Activated CD4-positive, alpha-beta T cell treated with anti-CD3 and anti-CD28 coated beads for 36 hours (primary cell): ENCODE measurements around the gene ABCF1. TPM values are rescaled to one million over a fixed set of nuclear protein-coding genes. Genes with fewer than 3 reads are reported as not detected.
"Not testable (repeated sequence)": the region's sequence is repeated elsewhere in the genome, so short reads cannot be mapped to it uniquely, and the experiment has no call there.

Experiments used
- ATAC-seq: fragments of 200-7000 bp; cut with Tn5 transposase; one replicate; pipeline ENCODE4 v1.10.0; 2021; ENCODE audit warnings: mild to moderate bottlenecking, moderate library complexity
- CTCF ChIA-PET: fragments of 350-600 bp; sonication (Branson Sonifier 250); formaldehyde crosslinking; loops from one replicate; lab custom pipeline; 2021; ENCODE audit warnings: antibody characterized with exemption; lab: Charles Lee
- POLR2A ChIA-PET: fragments of 350-600 bp; sonication (Branson Sonifier 250); formaldehyde crosslinking; loops from one replicate; lab custom pipeline; 2021; ENCODE audit warnings: antibody characterized with exemption, inconsistent platforms; lab: Charles Lee
- DNase-seq: peaks from one replicate; pipeline ENCODE4 v3.0.0-alpha.2; 2020
- H3K27ac Mint-ChIP-seq: one replicate; pipeline ENCODE4 v1.8.0; 2021; ENCODE audit warnings: mixed read lengths
- H3K27me3 Mint-ChIP-seq: one replicate; pipeline ENCODE4 v1.8.0; 2021; ENCODE audit warnings: mixed read lengths
- H3K36me3 Mint-ChIP-seq: one replicate; pipeline ENCODE4 v1.8.0; 2021; ENCODE audit warnings: low read depth, mixed read lengths
- H3K4me1 Mint-ChIP-seq: one replicate; pipeline ENCODE4 v1.8.0; 2021; ENCODE audit warnings: mixed read lengths
- H3K4me3 Mint-ChIP-seq: one replicate; pipeline ENCODE4 v1.8.0; 2021; ENCODE audit warnings: mild to moderate bottlenecking, moderate library complexity, mixed read lengths
- H3K9me3 Mint-ChIP-seq: one replicate; pipeline ENCODE4 v1.8.0; 2021; ENCODE audit warnings: low read depth, mixed read lengths
- intact Hi-C, 2 experiments: fragments of 100-400 bp; cut with DNase I in 1 of 2; cut with micrococcal nuclease in 1 of 2; formaldehyde crosslinking; loops; one replicate each; pipeline versions ENCODE4 v1.14.2 to v1.15.1; 2022 to 2024; cut with DNase I, micrococcal nuclease
- total RNA-seq, 2 experiments: library from RNA; stranded (reverse); gene quantifications; one replicate each; pipeline ENCODE4 v1.2.3, GENCODE V29; 2021

Gene ABCF1
- total RNA-seq, 2 experiments from 2014 or later: 100.0 to 105 TPM

- peaks cover 36% of the 10 kb centered on the region for H3K36me3 Mint-ChIP-seq
- H3K9me3 Mint-ChIP-seq: no peaks in the 10 kb centered on the region
- DNase-seq (no peak), ATAC-seq (no peak)
- peak overlapping the region; percentile 94 for H3K4me3 Mint-ChIP-seq
- POLR2A ChIA-PET: no interaction called here
- intact Hi-C loops: no loop called here
- CTCF ChIA-PET: no interaction called here
- peaks cover 70% of the 10 kb centered on the region for H3K4me1 Mint-ChIP-seq
- H3K27ac Mint-ChIP-seq: peak overlapping the region; percentile 100
- no peaks in the 10 kb centered on the region for H3K27me3 Mint-ChIP-seq
These were observed 906 bp downstream of the ABCF1 start for GRCh38 chr6:30572148-30572547.

GRCh38 chr6:30573113-30573512 is 1.9 kb downstream of the ABCF1 start:
- intact Hi-C loops: no loop called here
- peak overlapping the region; percentile 94 for H3K4me3 Mint-ChIP-seq
- ATAC-seq: no peak
- H3K27me3 Mint-ChIP-seq: no peaks in the 10 kb centered on the region
- peaks cover 46% of the 10 kb centered on the region for H3K36me3 Mint-ChIP-seq
- ChIA-PET CTCF (interaction anchor here (1.0 to 1.2 kb wide), 2 partner anchors 91 to 158 kb away, joined by 4 read pairs; no protein-coding TSS in a partner anchor), POLR2A (interaction anchor here (0.8 to 1.1 kb wide), 2 partner anchors 10 to 16 kb away, joined by 3 read pairs; partner anchors contain the start of genes GNL1 and PRR3)
- peaks cover 72% of the 10 kb centered on the region for H3K4me1 Mint-ChIP-seq
- H3K27ac Mint-ChIP-seq: peak overlapping the region; percentile 52
- DNase-seq: no peak
- no peaks in the 10 kb centered on the region for H3K9me3 Mint-ChIP-seq

GRCh38 chr6:30578051-30578450 is 6.8 kb downstream of the ABCF1 start:
- Mint-ChIP-seq H3K4me3 (no peak overlapping the region), H3K9me3 (no peaks in the 10 kb centered on the region), H3K27ac (peak overlapping the region; percentile 74), H3K27me3 (no peaks in the 10 kb centered on the region), H3K36me3 (peaks cover 74% of the 10 kb centered on the region), H3K4me1 (peaks cover 36% of the 10 kb centered on the region)
- intact Hi-C loops: no loop called here
- no peak for ATAC-seq
- CTCF ChIA-PET: interaction anchor here (0.6 to 2.5 kb wide), 4 partner anchors 20 to 96 kb away, joined by 3 to 14 read pairs (median 6); no protein-coding TSS in a partner anchor
- no peak for DNase-seq
- POLR2A ChIA-PET: interaction anchor here (0.6 kb wide), 1 partner anchor 19 kb away, joined by 4 read pairs; no protein-coding TSS in a partner anchor

GRCh38 chr6:30583921-30584320 is 12.7 kb downstream of the ABCF1 start:
- peak overlapping the region; percentile 25 for H3K27ac Mint-ChIP-seq
- no peak overlapping the region for H3K4me3 Mint-ChIP-seq
- intact Hi-C loops: no loop called here
- POLR2A ChIA-PET: interaction anchor here (1.3 kb wide), 1 partner anchor 10 kb away, joined by 3 read pairs; no protein-coding TSS in a partner anchor
- peaks cover 77% of the 10 kb centered on the region for H3K36me3 Mint-ChIP-seq
- H3K4me1 Mint-ChIP-seq: no peaks in the 10 kb centered on the region
- no peak for ATAC-seq
- no peaks in the 10 kb centered on the region for H3K9me3 Mint-ChIP-seq
- no peak for DNase-seq
- CTCF ChIA-PET: interaction anchor here (0.6 to 0.9 kb wide), 2 partner anchors 14 to 45 kb away, joined by 3 read pairs; no protein-coding TSS in a partner anchor
- no peaks in the 10 kb centered on the region for H3K27me3 Mint-ChIP-seq

GRCh38 chr6:30589754-30590358 is 18.6 kb downstream of the ABCF1 start:
- ATAC-seq (no peak), DNase-seq (no peak)
- Mint-ChIP-seq H3K27me3 (no peaks in the 10 kb centered on the region), H3K36me3 (peaks cover 63% of the 10 kb centered on the region), H3K27ac (no peak overlapping the region), H3K9me3 (no peaks in the 10 kb centered on the region), H3K4me3 (no peak overlapping the region), H3K4me1 (no peaks in the 10 kb centered on the region)
- ChIA-PET POLR2A (interaction anchor here (0.7 kb wide), 1 partner anchor 23 kb away, joined by 3 read pairs; no protein-coding TSS in a partner anchor), CTCF (interaction anchor here (0.6 to 2.5 kb wide), 6 partner anchors 11 to 182 kb away, joined by 3 to 6 read pairs (median 4); no protein-coding TSS in a partner anchor)
- intact Hi-C loops: no loop called here

GRCh38 chr6:30590509-30590908 is 19.3 kb downstream of the ABCF1 start:
- DNase-seq (no peak), ATAC-seq (no peak)
- peaks cover 60% of the 10 kb centered on the region for H3K36me3 Mint-ChIP-seq
- intact Hi-C loops: no loop called here
- no peaks in the 10 kb centered on the region for H3K4me1 Mint-ChIP-seq
- CTCF ChIA-PET: interaction anchor here (0.8 to 2.5 kb wide), 7 partner anchors 10 to 528 kb away, joined by 3 to 6 read pairs (median 4); no protein-coding TSS in a partner anchor
- POLR2A ChIA-PET: interaction anchor here (0.6 to 0.7 kb wide), 2 partner anchors 22 to 332 kb away, joined by 3 read pairs; no protein-coding TSS in a partner anchor
- H3K27me3 Mint-ChIP-seq: no peaks in the 10 kb centered on the region
- H3K4me3 Mint-ChIP-seq: no peak overlapping the region
- no peaks in the 10 kb centered on the region for H3K9me3 Mint-ChIP-seq
- peak overlapping the region; percentile 59 for H3K27ac Mint-ChIP-seq

- H3K4me1 Mint-ChIP-seq: no peaks in the 10 kb centered on the region
- intact Hi-C loops: no loop called here
- ChIA-PET CTCF (interaction anchor here (0.6 to 2.5 kb wide), 8 partner anchors 10 to 527 kb away, joined by 3 to 6 read pairs (median 4); no protein-coding TSS in a partner anchor), POLR2A (interaction anchor here (0.6 kb wide), 1 partner anchor 332 kb away, joined by 3 read pairs; no protein-coding TSS in a partner anchor)
- H3K27me3 Mint-ChIP-seq: no peaks in the 10 kb centered on the region
- peak overlapping the region; percentile 59 for H3K27ac Mint-ChIP-seq
- H3K9me3 Mint-ChIP-seq: no peaks in the 10 kb centered on the region
- ATAC-seq: no peak
- H3K36me3 Mint-ChIP-seq: peaks cover 60% of the 10 kb centered on the region
- H3K4me3 Mint-ChIP-seq: no peak overlapping the region
- DNase-seq: no peak
These were observed 19.8 kb downstream of the ABCF1 start for GRCh38 chr6:30591008-30591407.

GRCh38 chr6:30592287-30592686 is 21.0 kb downstream of the ABCF1 start:
- Mint-ChIP-seq H3K27ac (peak overlapping the region; percentile 4), H3K36me3 (peaks cover 53% of the 10 kb centered on the region), H3K9me3 (no peaks in the 10 kb centered on the region), H3K27me3 (no peaks in the 10 kb centered on the region), H3K4me3 (no peak overlapping the region), H3K4me1 (peaks cover 3% of the 10 kb centered on the region)
- intact Hi-C loops: no loop called here
- ChIA-PET POLR2A (no interaction called here), CTCF (interaction anchor here (0.8 to 1.6 kb wide), 4 partner anchors 23 to 109 kb away, joined by 3 to 8 read pairs (median 5); no protein-coding TSS in a partner anchor)
- no peak for ATAC-seq
- DNase-seq: no peak

GRCh38 chr6:30597315-30598144 is 26.3 kb downstream of the ABCF1 start:
- POLR2A ChIA-PET: interaction anchor here (0.6 to 2.0 kb wide), 7 partner anchors 13 to 197 kb away, joined by 3 to 13 read pairs (median 4); no protein-coding TSS in a partner anchor
- CTCF ChIA-PET: interaction anchor here (0.6 to 7.4 kb wide), 30 partner anchors 9 to 489 kb away, joined by 3 to 71 read pairs (median 5); partner anchors contain the start of genes ABCF1, DHX16, MRPS18B and PPP1R10
- not testable (repeated sequence) for H3K9me3 Mint-ChIP-seq, H3K27me3 Mint-ChIP-seq, H3K4me3 Mint-ChIP-seq, H3K4me1 Mint-ChIP-seq, H3K27ac Mint-ChIP-seq
- peaks cover 31% of the 10 kb centered on the region for H3K36me3 Mint-ChIP-seq
- ATAC-seq (peak; percentile 87), DNase-seq (peak; percentile 89)
- intact Hi-C loops: loop anchor here (1.0 to 2.0 kb wide), 4 partner anchors 15 to 114 kb away; no protein-coding TSS in a partner anchor

GRCh38 chr6:30598912-30599624 is 27.8 kb downstream of the ABCF1 start:
- Mint-ChIP-seq H3K9me3 (no peaks in the 10 kb centered on the region), H3K27ac (no peak overlapping the region), H3K4me1 (peaks cover 14% of the 10 kb centered on the region), H3K27me3 (no peaks in the 10 kb centered on the region), H3K36me3 (peaks cover 43% of the 10 kb centered on the region), H3K4me3 (no peak overlapping the region)
- POLR2A ChIA-PET: interaction anchor here (0.6 kb wide), 3 partner anchors 32 to 130 kb away, joined by 3 to 5 read pairs (median 5); no protein-coding TSS in a partner anchor
- ATAC-seq (no peak), DNase-seq (no peak)
- CTCF ChIA-PET: interaction anchor here (0.8 to 7.4 kb wide), 12 partner anchors 7 to 148 kb away, joined by 3 to 71 read pairs (median 8); partner anchors contain the start of genes MRPS18B and PPP1R10
- intact Hi-C loops: no loop called here
